Endothelial cell of umbilical vein (primary cell): ENCODE results near the gene FTO. TPM values are rescaled to one million over a fixed set of nuclear protein-coding genes. Genes with fewer than 3 reads are reported as not detected.

Experiments
- BruUV-seq: library from RNA; stranded (reverse); fragments of 400-500 nt; replicated peaks from 2 replicates; lab custom pipeline; 2021; lab: Mats Ljungman, UMichigan
- CTCF ChIA-PET: fragments of 300-600, 350-600 bp; sonication (Branson Sonifier 250); formaldehyde crosslinking; loops from one replicate; lab custom pipeline; 2021; ENCODE audit warnings: antibody characterized with exemption, inconsistent platforms; lab: Charles Lee
- POLR2A ChIA-PET: fragments of 300-600, 350-600 bp; sonication (Branson Sonifier 250); formaldehyde crosslinking; loops from one replicate; lab custom pipeline; 2021; ENCODE audit warnings: antibody characterized with exemption, inconsistent platforms; lab: Charles Lee
- DNase-seq: peaks from one replicate; pipeline ENCODE4 v3.0.0-alpha.2; 2011; ENCODE audit warnings: low read depth, low spot score
- FAIRE-seq: peaks from 2 replicates; lab custom pipeline; 2011; peaks lifted over from hg19 to GRCh38; lab: Jason Lieb, UNC
- H2AFZ ChIP-seq: 2 replicates; pipeline ENCODE4 v1.6.0; 2012; ENCODE audit warnings: low read depth, low read length, control low read depth, inconsistent platforms
- H3K27ac ChIP-seq: 2 replicates; pipeline ENCODE4 v1.5.1; 2011; ENCODE audit warnings: low read depth, mild to moderate bottlenecking, control low read depth, low read length, moderate library complexity; ENCODE audit not compliant: insufficient read depth
- H3K27me3 ChIP-seq, 2 experiments: 2 replicates each; pipeline versions ENCODE4 v1.6.0 to v1.6.1; 2011; ENCODE audit warnings: low read length in 2 of 2, mixed read lengths in 1 of 2; ENCODE audit not compliant: control insufficient read depth in 2 of 2, insufficient read depth in 2 of 2
- H3K36me3 ChIP-seq, 2 experiments: 2 replicates in 1 of 2; 3 replicates in 1 of 2; pipeline ENCODE4 v1.5.1; 2011; ENCODE audit warnings: low read length in 2 of 2, mild to moderate bottlenecking in 1 of 2, moderate library complexity in 1 of 2; ENCODE audit not compliant: control insufficient read depth in 2 of 2, insufficient read depth in 2 of 2; ENCODE audit errors: extremely low read depth in 1 of 2
- H3K4me1 ChIP-seq: 3 replicates; pipeline ENCODE4 v1.5.1; 2011; ENCODE audit warnings: mild to moderate bottlenecking, low read length; ENCODE audit not compliant: control insufficient read depth, insufficient read depth; ENCODE audit errors: extremely low read depth
- H3K4me2 ChIP-seq: 2 replicates; pipeline ENCODE4 v1.6.1; 2011; ENCODE audit warnings: low read length, control low read depth, mixed read lengths; ENCODE audit not compliant: insufficient read depth
- H3K4me3 ChIP-seq, 3 experiments: fragments of 200-600 bp in 1 of 3; sonication (generic), shearing (Covaris generic) in 1 of 3; replicated peaks in 1 of 3; 2 replicates each; pipeline ENCODE4 v1.5.1; 2011 to 2016; ENCODE audit warnings: control low read depth in 3 of 3, low read length in 3 of 3, mild to moderate bottlenecking in 2 of 3, inconsistent platforms in 1 of 3, low read depth in 1 of 3, moderate library complexity in 1 of 3; ENCODE audit not compliant: insufficient read depth in 1 of 3
- H3K79me2 ChIP-seq: 2 replicates; pipeline ENCODE4 v1.6.0; 2012; ENCODE audit warnings: low read length, inconsistent platforms; ENCODE audit not compliant: control insufficient read depth, insufficient read depth
- H3K9ac ChIP-seq: replicated peaks from 2 replicates; pipeline ENCODE3; 2011; ENCODE audit warnings: low read length, control low read depth; ENCODE audit not compliant: insufficient read depth; ENCODE audit errors: extremely low read depth
- H3K9me1 ChIP-seq: replicated peaks from 3 replicates; pipeline ENCODE4 v1.6.0; 2011; ENCODE audit warnings: mild to moderate bottlenecking, low read length; ENCODE audit not compliant: control insufficient read depth, insufficient read depth; ENCODE audit errors: extremely low read depth
- H3K9me3 ChIP-seq: replicated peaks from 2 replicates; pipeline ENCODE4 v1.5.1; 2012; ENCODE audit warnings: low read length, inconsistent platforms; ENCODE audit not compliant: control insufficient read depth, insufficient read depth
- H4K20me1 ChIP-seq: replicated peaks from 2 replicates; pipeline ENCODE3; 2011; ENCODE audit warnings: mild to moderate bottlenecking, low read length; ENCODE audit not compliant: control insufficient read depth, insufficient read depth; ENCODE audit errors: extremely low read depth
- CTCF ChIP-seq, 2 donors: IDR thresholded peaks; 1 replicate in 1 of 2; 2 replicates in 1 of 2; pipeline ENCODE4 v1.5.1; 2011; ENCODE audit warnings: low read length in 2 of 2, mild to moderate bottlenecking in 2 of 2, moderate library complexity in 2 of 2, control low read depth in 1 of 2, inconsistent platforms in 1 of 2, low read depth in 1 of 2; ENCODE audit not compliant: insufficient read depth in 1 of 2; ENCODE audit errors: extremely low read depth in 1 of 2
- EZH2 ChIP-seq: IDR thresholded peaks from 2 replicates; pipeline ENCODE4 v1.6.1; 2012; ENCODE audit warnings: borderline replicate concordance, low read depth, mild to moderate bottlenecking, moderate library complexity, low read length, inconsistent platforms; ENCODE audit not compliant: severe bottlenecking
- FOS ChIP-seq: IDR thresholded peaks from 2 replicates; pipeline ENCODE4 v1.6.1; 2011; ENCODE audit warnings: mild to moderate bottlenecking, low read length, moderate library complexity, borderline replicate concordance; ENCODE audit not compliant: insufficient read depth
- GATA2 ChIP-seq: IDR thresholded peaks from 2 replicates; pipeline ENCODE4 v1.7.0; 2011; ENCODE audit warnings: low read depth, mild to moderate bottlenecking, moderate library complexity, mixed read lengths, low read length; ENCODE audit not compliant: insufficient read length, insufficient read depth
- JUN ChIP-seq: IDR thresholded peaks from 2 replicates; pipeline ENCODE4 v1.6.1; 2011; ENCODE audit warnings: borderline replicate concordance, low read depth; ENCODE audit not compliant: insufficient read length, insufficient read depth
- MAX ChIP-seq: IDR thresholded peaks from 2 replicates; pipeline ENCODE4 v1.6.1; 2011; ENCODE audit not compliant: insufficient read depth, insufficient read length
- MYC ChIP-seq: IDR thresholded peaks from one replicate; pipeline ENCODE4 v1.6.1; 2011; ENCODE audit warnings: mild to moderate bottlenecking, low read depth, low read length
- POLR2A ChIP-seq: IDR thresholded peaks from 2 replicates; pipeline ENCODE4 v1.6.1; 2012; ENCODE audit warnings: low read depth, mild to moderate bottlenecking, control low read depth, low read length
- POLR2AphosphoS5 ChIP-seq: IDR thresholded peaks from 2 replicates; pipeline ENCODE4 v1.6.1; 2012; ENCODE audit warnings: low read depth, mild to moderate bottlenecking, control low read depth, low read length, moderate library complexity; ENCODE audit not compliant: insufficient read depth
- dilution Hi-C: fragments of 300-500 bp; cut with MboI; formaldehyde crosslinking; loops from one replicate; pipeline ENCODE4 v1.15.0; 2019; ENCODE audit warnings: low sequenced_read_pairs; ENCODE audit not compliant: extremely low pct_ligation_motif_present
- intact Hi-C: fragments of 100-400 bp; cut with micrococcal nuclease; formaldehyde crosslinking; loops from one replicate; pipeline ENCODE4 v1.10.0; 2022
- polyA plus RNA-seq, 4 experiments: library from polyadenylated mRNA; depleted of rRNA in 3 of 4; stranded (reverse) in 3 of 4; unstranded in 1 of 4; fragments of >200 nt; gene quantifications; 2 replicates each; pipeline versions ENCODE4 v1.2.1 to v1.2.3, GENCODE V29; 2011 to 2012; ENCODE audit warnings: missing spikeins in 1 of 4
- total RNA-seq: library from RNA; stranded (reverse); gene quantifications from 2 replicates; pipeline ENCODE4 v1.2.3, GENCODE V29; 2021

The FTO gene
- total and polyA plus RNA-seq, 2 donors (not counting 3 experiments of a cell fraction or from before 2014, with no cell fraction given), result 48.6 to 87.1 TPM

GRCh38 chr16:53944025-53944424 lies 240.1 kb downstream of the FTO start:
- Histone ChIP-seq H3K4me1 (no peaks in the 10 kb centered on the region), H3K9me3 (no peaks in the 10 kb centered on the region), H3K4me2 (no peak overlapping the region), H3K79me2 (no peaks in the 10 kb centered on the region), H3K27me3 (no peaks in the 10 kb centered on the region), H3K27ac (no peak overlapping the region), H4K20me1 (no peaks in the 10 kb centered on the region), H3K36me3 (no peaks in the 10 kb centered on the region), H2AFZ (no peak overlapping the region), H3K4me3 (no peak overlapping the region), H3K9me1 (no peaks in the 10 kb centered on the region), H3K9ac (no peak overlapping the region)
- dilution Hi-C loops, result no loop called here
- POLR2A ChIA-PET, result no interaction called here
- TF ChIP-seq POLR2A, result no peak
- no peak for TF ChIP-seq MYC
- no peak for TF ChIP-seq JUN
- no peak for TF ChIP-seq EZH2
- no peak for TF ChIP-seq CTCF (IDR thresholded peaks at IDR 0.05; ENCODE audit: extremely low read depth in 1 of 2, insufficient read depth in 1 of 2, low read depth in 1 of 2, low read length in 2 of 2)
- TF ChIP-seq FOS, result no peak
- no peak for TF ChIP-seq MAX
- TF ChIP-seq GATA2, result no peak
- TF ChIP-seq POLR2AphosphoS5, result no peak
- CTCF ChIA-PET, result interaction anchor here (1.1 to 2.3 kb wide), 3 partner anchors 170 to 1314 kb away, joined by 3 to 8 read pairs (median 5); no protein-coding TSS in a partner anchor
- BruUV-seq, result no TSS peak
- FAIRE-seq, result no peak
- intact Hi-C loops, result loop anchor here (5.0 kb wide), 1 partner anchor 172 kb away; no protein-coding TSS in a partner anchor
- no peak for DNase-seq
